HEK293 (cell line): Measurements from ENCODE around the gene ANKRA2.

Source experiments
- EGR2 ChIP-seq: fragments of 450-650 bp; formaldehyde crosslinking; IDR thresholded peaks from 2 replicates; pipeline ENCODE4 v1.5.1; 2016; ENCODE audit warnings: low read depth, missing biosample characterization, missing genetic modification characterization
- PATZ1 ChIP-seq: fragments of 450-650 bp; formaldehyde crosslinking; IDR thresholded peaks from 2 replicates; pipeline ENCODE4 v1.5.1; 2016; ENCODE audit warnings: missing biosample characterization, missing genetic modification characterization
- TCF7L2 ChIP-seq: IDR thresholded peaks from 2 replicates; pipeline ENCODE4 v1.6.1; 2011; ENCODE audit warnings: low read depth, mild to moderate bottlenecking, inconsistent platforms, low read length, moderate library complexity, borderline replicate concordance
- ZBTB48 ChIP-seq: fragments of 450-650 bp; formaldehyde crosslinking; IDR thresholded peaks from 2 replicates; pipeline ENCODE4 v1.5.1; 2016; ENCODE audit warnings: missing biosample characterization, missing genetic modification characterization
- ZFP3 ChIP-seq: fragments of 450-650 bp; formaldehyde crosslinking; IDR thresholded peaks from 2 replicates; pipeline ENCODE4 v1.5.1; 2016; ENCODE audit warnings: low read depth, missing biosample characterization, missing genetic modification characterization
- ZNF341 ChIP-seq: fragments of 450-650 bp; formaldehyde crosslinking; IDR thresholded peaks from 2 replicates; pipeline ENCODE4; 2016; ENCODE audit warnings: low read depth, missing biosample characterization, missing genetic modification characterization
- ZNF398 ChIP-seq: fragments of 450-650 bp; formaldehyde crosslinking; IDR thresholded peaks from 2 replicates; pipeline ENCODE4 v1.5.1; 2017; ENCODE audit warnings: missing biosample characterization, missing genetic modification characterization
- ZNF571 ChIP-seq: fragments of 450-650 bp; formaldehyde crosslinking; IDR thresholded peaks from 2 replicates; pipeline ENCODE4 v1.5.0; 2017; ENCODE audit warnings: missing biosample characterization, missing genetic modification characterization
- ZNF629 ChIP-seq: fragments of 450-650 bp; formaldehyde crosslinking; IDR thresholded peaks from 2 replicates; pipeline ENCODE4 v1.5.1; 2017; ENCODE audit warnings: missing biosample characterization, missing genetic modification characterization
- TF ChIP-seq, protein P1 (sequence below): fragments of 450-650 bp; formaldehyde crosslinking; conservative IDR thresholded peaks from 2 replicates; pipeline ENCODE4 v1.5.1; 2016; ENCODE audit warnings: low read depth, missing biosample characterization, missing genetic modification characterization
- TF ChIP-seq, protein P2 (sequence below): fragments of 450-650 bp; formaldehyde crosslinking; IDR thresholded peaks from 2 replicates; pipeline ENCODE4 v1.5.1; 2016; ENCODE audit warnings: missing biosample characterization, missing genetic modification characterization, low read depth
- TF ChIP-seq, protein P3 (sequence below): fragments of 450-650 bp; formaldehyde crosslinking; IDR thresholded peaks from 2 replicates; pipeline ENCODE4 v1.5.1; 2016; ENCODE audit warnings: missing biosample characterization, missing genetic modification characterization, borderline replicate concordance

ANKRA2 gene

GRCh38 chr5:73564675-73565074, 764 bp downstream of the ANKRA2 start (continued):
- TF ChIP-seq, protein P1, sequence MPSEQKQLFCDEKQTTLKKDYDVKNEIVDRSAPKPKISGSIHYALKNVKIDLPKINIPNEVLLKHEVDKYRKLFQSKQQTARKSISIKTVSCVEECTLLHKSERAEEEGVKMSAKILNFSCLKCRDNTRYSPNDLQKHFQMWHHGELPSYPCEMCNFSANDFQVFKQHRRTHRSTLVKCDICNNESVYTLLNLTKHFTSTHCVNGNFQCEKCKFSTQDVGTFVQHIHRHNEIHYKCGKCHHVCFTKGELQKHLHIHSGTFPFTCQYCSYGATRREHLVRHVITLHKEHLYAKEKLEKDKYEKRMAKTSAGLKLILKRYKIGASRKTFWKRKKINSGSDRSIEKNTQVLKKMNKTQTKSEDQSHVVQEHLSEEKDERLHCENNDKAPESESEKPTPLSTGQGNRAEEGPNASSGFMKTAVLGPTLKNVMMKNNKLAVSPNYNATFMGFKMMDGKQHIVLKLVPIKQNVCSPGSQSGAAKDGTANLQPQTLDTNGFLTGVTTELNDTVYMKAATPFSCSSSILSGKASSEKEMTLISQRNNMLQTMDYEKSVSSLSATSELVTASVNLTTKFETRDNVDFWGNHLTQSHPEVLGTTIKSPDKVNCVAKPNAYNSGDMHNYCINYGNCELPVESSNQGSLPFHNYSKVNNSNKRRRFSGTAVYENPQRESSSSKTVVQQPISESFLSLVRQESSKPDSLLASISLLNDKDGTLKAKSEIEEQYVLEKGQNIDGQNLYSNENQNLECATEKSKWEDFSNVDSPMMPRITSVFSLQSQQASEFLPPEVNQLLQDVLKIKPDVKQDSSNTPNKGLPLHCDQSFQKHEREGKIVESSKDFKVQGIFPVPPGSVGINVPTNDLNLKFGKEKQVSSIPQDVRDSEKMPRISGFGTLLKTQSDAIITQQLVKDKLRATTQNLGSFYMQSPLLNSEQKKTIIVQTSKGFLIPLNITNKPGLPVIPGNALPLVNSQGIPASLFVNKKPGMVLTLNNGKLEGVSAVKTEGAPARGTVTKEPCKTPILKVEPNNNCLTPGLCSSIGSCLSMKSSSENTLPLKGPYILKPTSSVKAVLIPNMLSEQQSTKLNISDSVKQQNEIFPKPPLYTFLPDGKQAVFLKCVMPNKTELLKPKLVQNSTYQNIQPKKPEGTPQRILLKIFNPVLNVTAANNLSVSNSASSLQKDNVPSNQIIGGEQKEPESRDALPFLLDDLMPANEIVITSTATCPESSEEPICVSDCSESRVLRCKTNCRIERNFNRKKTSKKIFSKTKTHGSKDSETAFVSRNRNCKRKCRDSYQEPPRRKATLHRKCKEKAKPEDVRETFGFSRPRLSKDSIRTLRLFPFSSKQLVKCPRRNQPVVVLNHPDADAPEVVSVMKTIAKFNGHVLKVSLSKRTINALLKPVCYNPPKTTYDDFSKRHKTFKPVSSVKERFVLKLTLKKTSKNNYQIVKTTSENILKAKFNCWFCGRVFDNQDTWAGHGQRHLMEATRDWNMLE (tag by site-specific recombination), result no peak
- TF ChIP-seq ZFP3 (tag by site-specific recombination) (no peak), TCF7L2 (no peak), ZBTB48 (no peak), PATZ1 (tag by site-specific recombination) (peak; percentile 40; the same call in 1 of the 2 replicates), ZNF629 (tag by site-specific recombination) (no peak), EGR2 (peak; percentile 97), ZNF341 (tag by site-specific recombination) (peak; percentile 86), ZNF398 (tag by site-specific recombination) (peak; percentile 79), ZNF571 (no peak)
- TF ChIP-seq, protein P2, sequence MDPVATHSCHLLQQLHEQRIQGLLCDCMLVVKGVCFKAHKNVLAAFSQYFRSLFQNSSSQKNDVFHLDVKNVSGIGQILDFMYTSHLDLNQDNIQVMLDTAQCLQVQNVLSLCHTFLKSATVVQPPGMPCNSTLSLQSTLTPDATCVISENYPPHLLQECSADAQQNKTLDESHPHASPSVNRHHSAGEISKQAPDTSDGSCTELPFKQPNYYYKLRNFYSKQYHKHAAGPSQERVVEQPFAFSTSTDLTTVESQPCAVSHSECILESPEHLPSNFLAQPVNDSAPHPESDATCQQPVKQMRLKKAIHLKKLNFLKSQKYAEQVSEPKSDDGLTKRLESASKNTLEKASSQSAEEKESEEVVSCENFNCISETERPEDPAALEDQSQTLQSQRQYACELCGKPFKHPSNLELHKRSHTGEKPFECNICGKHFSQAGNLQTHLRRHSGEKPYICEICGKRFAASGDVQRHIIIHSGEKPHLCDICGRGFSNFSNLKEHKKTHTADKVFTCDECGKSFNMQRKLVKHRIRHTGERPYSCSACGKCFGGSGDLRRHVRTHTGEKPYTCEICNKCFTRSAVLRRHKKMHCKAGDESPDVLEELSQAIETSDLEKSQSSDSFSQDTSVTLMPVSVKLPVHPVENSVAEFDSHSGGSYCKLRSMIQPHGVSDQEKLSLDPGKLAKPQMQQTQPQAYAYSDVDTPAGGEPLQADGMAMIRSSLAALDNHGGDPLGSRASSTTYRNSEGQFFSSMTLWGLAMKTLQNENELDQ (tag by site-specific recombination), result no peak
- TF ChIP-seq, protein P3, sequence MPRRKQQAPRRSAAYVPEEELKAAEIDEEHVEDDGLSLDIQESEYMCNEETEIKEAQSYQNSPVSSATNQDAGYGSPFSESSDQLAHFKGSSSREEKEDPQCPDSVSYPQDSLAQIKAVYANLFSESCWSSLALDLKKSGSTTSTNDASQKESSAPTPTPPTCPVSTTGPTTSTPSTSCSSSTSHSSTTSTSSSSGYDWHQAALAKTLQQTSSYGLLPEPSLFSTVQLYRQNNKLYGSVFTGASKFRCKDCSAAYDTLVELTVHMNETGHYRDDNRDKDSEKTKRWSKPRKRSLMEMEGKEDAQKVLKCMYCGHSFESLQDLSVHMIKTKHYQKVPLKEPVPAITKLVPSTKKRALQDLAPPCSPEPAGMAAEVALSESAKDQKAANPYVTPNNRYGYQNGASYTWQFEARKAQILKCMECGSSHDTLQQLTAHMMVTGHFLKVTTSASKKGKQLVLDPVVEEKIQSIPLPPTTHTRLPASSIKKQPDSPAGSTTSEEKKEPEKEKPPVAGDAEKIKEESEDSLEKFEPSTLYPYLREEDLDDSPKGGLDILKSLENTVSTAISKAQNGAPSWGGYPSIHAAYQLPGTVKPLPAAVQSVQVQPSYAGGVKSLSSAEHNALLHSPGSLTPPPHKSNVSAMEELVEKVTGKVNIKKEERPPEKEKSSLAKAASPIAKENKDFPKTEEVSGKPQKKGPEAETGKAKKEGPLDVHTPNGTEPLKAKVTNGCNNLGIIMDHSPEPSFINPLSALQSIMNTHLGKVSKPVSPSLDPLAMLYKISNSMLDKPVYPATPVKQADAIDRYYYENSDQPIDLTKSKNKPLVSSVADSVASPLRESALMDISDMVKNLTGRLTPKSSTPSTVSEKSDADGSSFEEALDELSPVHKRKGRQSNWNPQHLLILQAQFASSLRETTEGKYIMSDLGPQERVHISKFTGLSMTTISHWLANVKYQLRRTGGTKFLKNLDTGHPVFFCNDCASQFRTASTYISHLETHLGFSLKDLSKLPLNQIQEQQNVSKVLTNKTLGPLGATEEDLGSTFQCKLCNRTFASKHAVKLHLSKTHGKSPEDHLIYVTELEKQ (tag by site-specific recombination), result no peak
